Measurements from ENCODE around the gene PTPRG. TPM values are rescaled to one million over a fixed set of nuclear protein-coding genes. Genes with fewer than 3 reads are reported as not detected.

Gene PTPRG
- total and polyA plus RNA-seq, 4 donors = 3.6 to 35.6 (median 8.1) TPM

DNA sequence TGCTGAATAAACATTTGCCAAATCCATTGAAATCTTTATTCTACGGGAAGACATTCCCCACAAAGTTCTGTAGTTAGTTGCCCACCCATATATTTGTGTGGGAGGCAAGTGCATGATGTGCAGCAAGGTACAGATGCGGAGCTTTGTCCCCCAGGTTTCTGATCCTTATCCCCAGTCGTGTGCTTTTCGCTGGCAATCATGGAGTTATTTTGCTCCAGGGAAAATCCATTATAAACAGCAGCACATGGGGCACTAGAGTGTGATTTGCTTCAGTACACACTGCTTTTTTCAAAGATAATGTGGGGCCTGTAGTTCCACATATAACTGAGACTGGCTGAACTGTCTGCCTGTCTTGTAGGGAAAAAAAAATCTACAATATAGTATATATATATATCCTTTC, 679.9 kb downstream of the PTPRG start:
- TF ChIP-seq RXRA (IDR thresholded peaks at IDR 0.05) (no peak), SP1 (IDR thresholded peaks at IDR 0.05) (no peak), GABPA (IDR thresholded peaks at IDR 0.05 in 1 of 2, conservative IDR thresholded peaks at IDR 0.05 in 1 of 2) (no peak), YY1 (IDR thresholded peaks at IDR 0.05) (no peak), FOXA1 (IDR thresholded peaks at IDR 0.05) (no peak), HNF4A (conservative IDR thresholded peaks at IDR 0.05) (no peak), TAF1 (conservative IDR thresholded peaks at IDR 0.05) (no peak), HNF4G (IDR thresholded peaks at IDR 0.05) (no peak), EGR1 (IDR thresholded peaks at IDR 0.05; ENCODE audit: low read depth in 2 of 2) (no peak), NR2F2 (IDR thresholded peaks at IDR 0.05) (no peak), FOXA2 (IDR thresholded peaks at IDR 0.05) (no peak), JUND (IDR thresholded peaks at IDR 0.05) (no peak), RAD21 (IDR thresholded peaks at IDR 0.05) (no peak)
- TF ChIP-seq, protein P1, sequence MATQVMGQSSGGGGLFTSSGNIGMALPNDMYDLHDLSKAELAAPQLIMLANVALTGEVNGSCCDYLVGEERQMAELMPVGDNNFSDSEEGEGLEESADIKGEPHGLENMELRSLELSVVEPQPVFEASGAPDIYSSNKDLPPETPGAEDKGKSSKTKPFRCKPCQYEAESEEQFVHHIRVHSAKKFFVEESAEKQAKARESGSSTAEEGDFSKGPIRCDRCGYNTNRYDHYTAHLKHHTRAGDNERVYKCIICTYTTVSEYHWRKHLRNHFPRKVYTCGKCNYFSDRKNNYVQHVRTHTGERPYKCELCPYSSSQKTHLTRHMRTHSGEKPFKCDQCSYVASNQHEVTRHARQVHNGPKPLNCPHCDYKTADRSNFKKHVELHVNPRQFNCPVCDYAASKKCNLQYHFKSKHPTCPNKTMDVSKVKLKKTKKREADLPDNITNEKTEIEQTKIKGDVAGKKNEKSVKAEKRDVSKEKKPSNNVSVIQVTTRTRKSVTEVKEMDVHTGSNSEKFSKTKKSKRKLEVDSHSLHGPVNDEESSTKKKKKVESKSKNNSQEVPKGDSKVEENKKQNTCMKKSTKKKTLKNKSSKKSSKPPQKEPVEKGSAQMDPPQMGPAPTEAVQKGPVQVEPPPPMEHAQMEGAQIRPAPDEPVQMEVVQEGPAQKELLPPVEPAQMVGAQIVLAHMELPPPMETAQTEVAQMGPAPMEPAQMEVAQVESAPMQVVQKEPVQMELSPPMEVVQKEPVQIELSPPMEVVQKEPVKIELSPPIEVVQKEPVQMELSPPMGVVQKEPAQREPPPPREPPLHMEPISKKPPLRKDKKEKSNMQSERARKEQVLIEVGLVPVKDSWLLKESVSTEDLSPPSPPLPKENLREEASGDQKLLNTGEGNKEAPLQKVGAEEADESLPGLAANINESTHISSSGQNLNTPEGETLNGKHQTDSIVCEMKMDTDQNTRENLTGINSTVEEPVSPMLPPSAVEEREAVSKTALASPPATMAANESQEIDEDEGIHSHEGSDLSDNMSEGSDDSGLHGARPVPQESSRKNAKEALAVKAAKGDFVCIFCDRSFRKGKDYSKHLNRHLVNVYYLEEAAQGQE (IDR thresholded peaks at IDR 0.05) = no peak
- TF ChIP-seq, protein P2, sequence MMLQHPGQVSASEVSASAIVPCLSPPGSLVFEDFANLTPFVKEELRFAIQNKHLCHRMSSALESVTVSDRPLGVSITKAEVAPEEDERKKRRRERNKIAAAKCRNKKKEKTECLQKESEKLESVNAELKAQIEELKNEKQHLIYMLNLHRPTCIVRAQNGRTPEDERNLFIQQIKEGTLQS (IDR thresholded peaks at IDR 0.05) = no peak
- TF ChIP-seq, protein P3, sequence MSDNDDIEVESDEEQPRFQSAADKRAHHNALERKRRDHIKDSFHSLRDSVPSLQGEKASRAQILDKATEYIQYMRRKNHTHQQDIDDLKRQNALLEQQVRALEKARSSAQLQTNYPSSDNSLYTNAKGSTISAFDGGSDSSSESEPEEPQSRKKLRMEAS (IDR thresholded peaks at IDR 0.05) = no peak
- TF ChIP-seq, protein P4, sequence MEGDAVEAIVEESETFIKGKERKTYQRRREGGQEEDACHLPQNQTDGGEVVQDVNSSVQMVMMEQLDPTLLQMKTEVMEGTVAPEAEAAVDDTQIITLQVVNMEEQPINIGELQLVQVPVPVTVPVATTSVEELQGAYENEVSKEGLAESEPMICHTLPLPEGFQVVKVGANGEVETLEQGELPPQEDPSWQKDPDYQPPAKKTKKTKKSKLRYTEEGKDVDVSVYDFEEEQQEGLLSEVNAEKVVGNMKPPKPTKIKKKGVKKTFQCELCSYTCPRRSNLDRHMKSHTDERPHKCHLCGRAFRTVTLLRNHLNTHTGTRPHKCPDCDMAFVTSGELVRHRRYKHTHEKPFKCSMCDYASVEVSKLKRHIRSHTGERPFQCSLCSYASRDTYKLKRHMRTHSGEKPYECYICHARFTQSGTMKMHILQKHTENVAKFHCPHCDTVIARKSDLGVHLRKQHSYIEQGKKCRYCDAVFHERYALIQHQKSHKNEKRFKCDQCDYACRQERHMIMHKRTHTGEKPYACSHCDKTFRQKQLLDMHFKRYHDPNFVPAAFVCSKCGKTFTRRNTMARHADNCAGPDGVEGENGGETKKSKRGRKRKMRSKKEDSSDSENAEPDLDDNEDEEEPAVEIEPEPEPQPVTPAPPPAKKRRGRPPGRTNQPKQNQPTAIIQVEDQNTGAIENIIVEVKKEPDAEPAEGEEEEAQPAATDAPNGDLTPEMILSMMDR (IDR thresholded peaks at IDR 0.05; ENCODE audit: low read depth, low read length, missing input control) = no peak
- TF ChIP-seq, protein P5, sequence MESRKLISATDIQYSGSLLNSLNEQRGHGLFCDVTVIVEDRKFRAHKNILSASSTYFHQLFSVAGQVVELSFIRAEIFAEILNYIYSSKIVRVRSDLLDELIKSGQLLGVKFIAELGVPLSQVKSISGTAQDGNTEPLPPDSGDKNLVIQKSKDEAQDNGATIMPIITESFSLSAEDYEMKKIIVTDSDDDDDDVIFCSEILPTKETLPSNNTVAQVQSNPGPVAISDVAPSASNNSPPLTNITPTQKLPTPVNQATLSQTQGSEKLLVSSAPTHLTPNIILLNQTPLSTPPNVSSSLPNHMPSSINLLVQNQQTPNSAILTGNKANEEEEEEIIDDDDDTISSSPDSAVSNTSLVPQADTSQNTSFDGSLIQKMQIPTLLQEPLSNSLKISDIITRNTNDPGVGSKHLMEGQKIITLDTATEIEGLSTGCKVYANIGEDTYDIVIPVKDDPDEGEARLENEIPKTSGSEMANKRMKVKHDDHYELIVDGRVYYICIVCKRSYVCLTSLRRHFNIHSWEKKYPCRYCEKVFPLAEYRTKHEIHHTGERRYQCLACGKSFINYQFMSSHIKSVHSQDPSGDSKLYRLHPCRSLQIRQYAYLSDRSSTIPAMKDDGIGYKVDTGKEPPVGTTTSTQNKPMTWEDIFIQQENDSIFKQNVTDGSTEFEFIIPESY (IDR thresholded peaks at IDR 0.05) = no peak
- Histone ChIP-seq H3K4me3 (ENCODE audit: low read depth in 1 of 3, low read length in 3 of 3) (no peak overlapping the region), H3K36me3 (ENCODE audit: control insufficient read depth in 4 of 4, insufficient read depth in 3 of 4, low read depth in 1 of 4, low read length in 3 of 4) (no peaks in the 10 kb centered on the region), H3K9ac (ENCODE audit: low read depth in 1 of 2, low read length in 2 of 2) (no peak overlapping the region), H3K27me3 (ENCODE audit: control insufficient read depth in 4 of 4, insufficient read depth in 4 of 4, low read length in 3 of 4) (no peaks in the 10 kb centered on the region), H3K27ac (ENCODE audit: low read depth in 1 of 2, low read length in 2 of 2) (no peak overlapping the region), H3K4me1 (ENCODE audit: control insufficient read depth in 4 of 4, insufficient read depth in 4 of 4, low read length in 3 of 4) (no peaks in the 10 kb centered on the region), H3K9me3 (ENCODE audit: control insufficient read depth in 4 of 4, low read length in 3 of 4) (no peaks in the 10 kb centered on the region)
- WGBS = 97% methylated on average over 4 of the region's 4 CpGs
- no peak for DNase-seq (ENCODE audit: low spot score)

Measured in liver (tissue), 9 donors.